Measurements from ENCODE around the gene IER5. TPM values are rescaled to one million over a fixed set of nuclear protein-coding genes. Genes with fewer than 3 reads are reported as not detected.

Gene IER5
- total RNA-seq, 2 experiments from 2014 or later: 33.5 to 34.4 TPM

GRCh38 chr1:181101581-181102226 is 13.2 kb downstream of the IER5 start:
- H3K27me3 Mint-ChIP-seq (ENCODE audit: low read depth): peaks cover 8% of the 10 kb centered on the region
- no peak overlapping the region for H3K4me3 Mint-ChIP-seq
- H3K36me3 Mint-ChIP-seq (ENCODE audit: low read depth): no peaks in the 10 kb centered on the region
- H3K4me1 Mint-ChIP-seq (ENCODE audit: low read depth): peaks cover 85% of the 10 kb centered on the region
- CTCF ChIA-PET: interaction anchor here (1.4 to 2.8 kb wide), 2 partner anchors 11 kb away, joined by 6 to 7 read pairs; no protein-coding TSS in a partner anchor
- no peaks in the 10 kb centered on the region for H3K9me3 Mint-ChIP-seq
- intact Hi-C loops (cut with micrococcal nuclease): no loop called here
- H3K27ac Mint-ChIP-seq: peak overlapping the region; percentile 99
- no peak for DNase-seq

- CTCF ChIA-PET: interaction anchor here (1.4 to 9.5 kb wide), 4 partner anchors 11 to 40 kb away, joined by 6 to 63 read pairs (median 10); no protein-coding TSS in a partner anchor
- DNase-seq: no peak
- intact Hi-C loops (cut with micrococcal nuclease): no loop called here
- Mint-ChIP-seq H3K9me3 (no peaks in the 10 kb centered on the region), H3K27me3 (ENCODE audit: low read depth) (peaks cover 11% of the 10 kb centered on the region), H3K36me3 (ENCODE audit: low read depth) (no peaks in the 10 kb centered on the region), H3K4me3 (no peak overlapping the region), H3K27ac (no peak overlapping the region), H3K4me1 (ENCODE audit: low read depth) (peaks cover 81% of the 10 kb centered on the region)
Measured at GRCh38 chr1:181102841-181103240, 14.3 kb downstream of the IER5 start.

- peaks cover 11% of the 10 kb centered on the region for H3K27me3 Mint-ChIP-seq (ENCODE audit: low read depth)
- H3K4me1 Mint-ChIP-seq (ENCODE audit: low read depth): peaks cover 81% of the 10 kb centered on the region
- intact Hi-C loops (cut with micrococcal nuclease): no loop called here
- H3K9me3 Mint-ChIP-seq: no peaks in the 10 kb centered on the region
- H3K4me3 Mint-ChIP-seq: peak overlapping the region; percentile 80
- CTCF ChIA-PET: interaction anchor here (1.3 to 9.5 kb wide), 5 partner anchors 11 to 39 kb away, joined by 4 to 63 read pairs (median 8); no protein-coding TSS in a partner anchor
- DNase-seq: no peak
- no peak overlapping the region for H3K27ac Mint-ChIP-seq
- H3K36me3 Mint-ChIP-seq (ENCODE audit: low read depth): no peaks in the 10 kb centered on the region
Measured at GRCh38 chr1:181103399-181103798, 14.9 kb downstream of the IER5 start.

- Mint-ChIP-seq H3K27ac (peak overlapping the region; percentile 63), H3K4me1 (ENCODE audit: low read depth) (peaks cover 80% of the 10 kb centered on the region), H3K9me3 (no peaks in the 10 kb centered on the region), H3K36me3 (ENCODE audit: low read depth) (no peaks in the 10 kb centered on the region), H3K27me3 (ENCODE audit: low read depth) (peaks cover 11% of the 10 kb centered on the region), H3K4me3 (peak overlapping the region; percentile 80)
- intact Hi-C loops (cut with micrococcal nuclease): no loop called here
- DNase-seq: no peak
- CTCF ChIA-PET: interaction anchor here (1.2 to 9.5 kb wide), 5 partner anchors 9 to 39 kb away, joined by 3 to 63 read pairs (median 8); no protein-coding TSS in a partner anchor
Measured at GRCh38 chr1:181104042-181104789, 15.7 kb downstream of the IER5 start.

- peaks cover 76% of the 10 kb centered on the region for H3K4me1 Mint-ChIP-seq (ENCODE audit: low read depth)
- intact Hi-C loops (cut with micrococcal nuclease): loop anchor here (1.0 kb wide), 3 partner anchors 14 to 37 kb away; no protein-coding TSS in a partner anchor
- H3K4me3 Mint-ChIP-seq: peak overlapping the region; percentile 80
- no peaks in the 10 kb centered on the region for H3K36me3 Mint-ChIP-seq (ENCODE audit: low read depth)
- CTCF ChIA-PET: interaction anchor here (0.7 to 9.5 kb wide), 6 partner anchors 9 to 38 kb away, joined by 3 to 63 read pairs (median 6); no protein-coding TSS in a partner anchor
- peak; percentile 46 for DNase-seq
- H3K9me3 Mint-ChIP-seq: no peaks in the 10 kb centered on the region
- peaks cover 11% of the 10 kb centered on the region for H3K27me3 Mint-ChIP-seq (ENCODE audit: low read depth)
- H3K27ac Mint-ChIP-seq: peak overlapping the region; percentile 63
Measured at GRCh38 chr1:181104790-181105133, 16.3 kb downstream of the IER5 start.

- no peaks in the 10 kb centered on the region for H3K36me3 Mint-ChIP-seq (ENCODE audit: low read depth)
- DNase-seq: peak; percentile 93
- H3K27ac Mint-ChIP-seq: no peak overlapping the region
- H3K27me3 Mint-ChIP-seq (ENCODE audit: low read depth): peaks cover 11% of the 10 kb centered on the region
- peaks cover 70% of the 10 kb centered on the region for H3K4me1 Mint-ChIP-seq (ENCODE audit: low read depth)
- intact Hi-C loops (cut with micrococcal nuclease): loop anchor here (1.0 kb wide), 3 partner anchors 15 to 36 kb away; no protein-coding TSS in a partner anchor
- no peaks in the 10 kb centered on the region for H3K9me3 Mint-ChIP-seq
- peak overlapping the region; percentile 80 for H3K4me3 Mint-ChIP-seq
- CTCF ChIA-PET: interaction anchor here (0.7 to 9.5 kb wide), 6 partner anchors 10 to 55 kb away, joined by 3 to 63 read pairs (median 4); no protein-coding TSS in a partner anchor
Measured at GRCh38 chr1:181105134-181106021, 16.9 kb downstream of the IER5 start.

GRCh38 chr1:181106022-181106312 is 17.5 kb downstream of the IER5 start:
- CTCF ChIA-PET: interaction anchor here (1.0 to 9.5 kb wide), 3 partner anchors 16 to 55 kb away, joined by 3 to 63 read pairs (median 4); no protein-coding TSS in a partner anchor
- H3K4me3 Mint-ChIP-seq: peak overlapping the region; percentile 69
- peaks cover 64% of the 10 kb centered on the region for H3K4me1 Mint-ChIP-seq (ENCODE audit: low read depth)
- DNase-seq: no peak
- no peaks in the 10 kb centered on the region for H3K36me3 Mint-ChIP-seq (ENCODE audit: low read depth)
- peaks cover 11% of the 10 kb centered on the region for H3K27me3 Mint-ChIP-seq (ENCODE audit: low read depth)
- no peaks in the 10 kb centered on the region for H3K9me3 Mint-ChIP-seq
- intact Hi-C loops (cut with micrococcal nuclease): no loop called here
- no peak overlapping the region for H3K27ac Mint-ChIP-seq

- intact Hi-C loops (cut with micrococcal nuclease): no loop called here
- CTCF ChIA-PET: interaction anchor here (9.5 kb wide), 1 partner anchor 36 kb away, joined by 63 read pairs; no protein-coding TSS in a partner anchor
- H3K27ac Mint-ChIP-seq: no peak overlapping the region
- no peak overlapping the region for H3K4me3 Mint-ChIP-seq
- peaks cover 11% of the 10 kb centered on the region for H3K27me3 Mint-ChIP-seq (ENCODE audit: low read depth)
- peaks cover 59% of the 10 kb centered on the region for H3K4me1 Mint-ChIP-seq (ENCODE audit: low read depth)
- no peak for DNase-seq
- no peaks in the 10 kb centered on the region for H3K9me3 Mint-ChIP-seq
- no peaks in the 10 kb centered on the region for H3K36me3 Mint-ChIP-seq (ENCODE audit: low read depth)
Measured at GRCh38 chr1:181106479-181106878, 18.0 kb downstream of the IER5 start.

GRCh38 chr1:181107711-181108110 is 19.2 kb downstream of the IER5 start:
- Mint-ChIP-seq H3K9me3 (no peaks in the 10 kb centered on the region), H3K36me3 (ENCODE audit: low read depth) (no peaks in the 10 kb centered on the region), H3K27me3 (ENCODE audit: low read depth) (peaks cover 11% of the 10 kb centered on the region), H3K4me3 (no peak overlapping the region), H3K27ac (no peak overlapping the region), H3K4me1 (ENCODE audit: low read depth) (peaks cover 48% of the 10 kb centered on the region)
- DNase-seq: no peak
- intact Hi-C loops (cut with micrococcal nuclease): no loop called here
- CTCF ChIA-PET: interaction anchor here (0.6 to 9.5 kb wide), 3 partner anchors 21 to 129 kb away, joined by 3 to 63 read pairs (median 3); no protein-coding TSS in a partner anchor

GRCh38 chr1:181108304-181108867 is 19.9 kb downstream of the IER5 start:
- H3K27me3 Mint-ChIP-seq (ENCODE audit: low read depth): peaks cover 11% of the 10 kb centered on the region
- CTCF ChIA-PET: interaction anchor here (1.3 to 9.5 kb wide), 2 partner anchors 20 to 34 kb away, joined by 3 to 63 read pairs; no protein-coding TSS in a partner anchor
- H3K4me3 Mint-ChIP-seq: no peak overlapping the region

GRCh38 chr1:181110013-181110412 is 21.5 kb downstream of the IER5 start:
- no peak for DNase-seq
- Mint-ChIP-seq H3K4me3 (no peak overlapping the region), H3K4me1 (ENCODE audit: low read depth) (peaks cover 30% of the 10 kb centered on the region), H3K27ac (no peak overlapping the region), H3K9me3 (no peaks in the 10 kb centered on the region), H3K36me3 (ENCODE audit: low read depth) (no peaks in the 10 kb centered on the region), H3K27me3 (ENCODE audit: low read depth) (peaks cover 11% of the 10 kb centered on the region)
- intact Hi-C loops (cut with micrococcal nuclease): no loop called here
- CTCF ChIA-PET: interaction anchor here (9.5 kb wide), 1 partner anchor 33 kb away, joined by 63 read pairs; no protein-coding TSS in a partner anchor

More at GRCh38 chr1:181108304-181108867, 19.9 kb downstream of the IER5 start:
- DNase-seq: no peak
- Mint-ChIP-seq H3K4me1 (ENCODE audit: low read depth) (peaks cover 42% of the 10 kb centered on the region), H3K36me3 (ENCODE audit: low read depth) (no peaks in the 10 kb centered on the region), H3K27ac (peak overlapping the region; percentile 12), H3K9me3 (no peaks in the 10 kb centered on the region)
- intact Hi-C loops (cut with micrococcal nuclease): no loop called here
